Measurements from ENCODE around the gene PRMT3. TPM values are rescaled to one million over a fixed set of nuclear protein-coding genes. Genes with fewer than 3 reads are reported as not detected.

Gene PRMT3
- total RNA-seq, 1 experiment from 2014 or later, result 23.6 TPM

- Histone ChIP-seq H4K20me1 (ENCODE audit: insufficient read depth) (no peaks in the 10 kb centered on the region), H3K4me2 (no peak overlapping the region), H3K27ac (no peak overlapping the region), H3K79me2 (ENCODE audit: low read depth) (no peaks in the 10 kb centered on the region), H3K27me3 (ENCODE audit: insufficient read depth, low read depth) (no peaks in the 10 kb centered on the region), H3K9me3 (ENCODE audit: insufficient read depth, low read depth) (no peaks in the 10 kb centered on the region), H3K4me3 (no peak overlapping the region), H3K36me3 (ENCODE audit: low read depth) (peaks cover 14% of the 10 kb centered on the region; the same call in 1 of the 2 replicates), H3K9me2 (ENCODE audit: insufficient read depth) (no peaks in the 10 kb centered on the region), H3F3A (ENCODE audit: insufficient read depth, low read depth) (no peaks in the 10 kb centered on the region), H2AFZ (no peak overlapping the region), H3K4me1 (replicated peaks; ENCODE audit: insufficient read depth) (no peaks in the 10 kb centered on the region)
- TF ChIP-seq CTCF (conservative IDR thresholded peaks at IDR 0.05), result no peak
- TF ChIP-seq EZH2 (IDR thresholded peaks at IDR 0.05; ENCODE audit: low read depth), result no peak
- intact Hi-C loops (cut with micrococcal nuclease; ENCODE audit: unreplicated experiment), result no loop called here
- no TSS peak for BruUV-seq (replicated peaks)
- DNase-seq, result no peak
- POLR2A ChIA-PET (ENCODE audit: unreplicated experiment), result no interaction called here
- CTCF ChIA-PET, result interaction anchor here (0.6 kb wide), 1 partner anchor 466 kb away, joined by 3 read pairs; no protein-coding TSS in a partner anchor
Observed at GRCh38 chr11:20451568-20451967, 64.1 kb downstream of the PRMT3 start.

DNA sequence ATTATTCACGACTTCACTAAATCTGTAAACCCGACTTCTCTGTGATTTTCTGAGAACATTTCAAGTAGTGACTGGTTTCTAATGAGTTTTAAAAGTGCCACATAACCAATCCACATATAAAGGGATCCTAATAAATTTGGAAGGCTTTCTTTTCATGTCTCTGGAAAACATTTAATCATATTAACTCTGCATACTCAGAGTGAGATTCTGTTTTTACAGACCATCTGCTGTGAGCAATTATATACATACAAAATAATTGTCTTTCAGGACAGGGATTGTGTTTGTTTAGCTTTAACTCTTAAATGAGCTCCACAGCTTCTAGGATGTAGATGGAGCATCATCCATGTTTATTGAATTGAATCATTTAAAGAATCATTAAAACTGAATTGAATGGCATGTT is 65.1 kb downstream of the PRMT3 start:
- Histone ChIP-seq H4K20me1 (ENCODE audit: insufficient read depth) (no peaks in the 10 kb centered on the region), H3K9me3 (ENCODE audit: insufficient read depth, low read depth) (no peaks in the 10 kb centered on the region), H3K4me3 (no peak overlapping the region), H3K79me2 (ENCODE audit: low read depth) (no peaks in the 10 kb centered on the region), H3K27ac (no peak overlapping the region), H3K9me2 (ENCODE audit: insufficient read depth) (no peaks in the 10 kb centered on the region), H2AFZ (no peak overlapping the region), H3F3A (ENCODE audit: insufficient read depth, low read depth) (no peaks in the 10 kb centered on the region), H3K4me2 (no peak overlapping the region), H3K4me1 (replicated peaks; ENCODE audit: insufficient read depth) (no peaks in the 10 kb centered on the region), H3K27me3 (ENCODE audit: insufficient read depth, low read depth) (no peaks in the 10 kb centered on the region), H3K36me3 (ENCODE audit: low read depth) (peaks cover 14% of the 10 kb centered on the region; the same call in 1 of the 2 replicates)
- POLR2A ChIA-PET (ENCODE audit: unreplicated experiment), result no interaction called here
- no peak for DNase-seq
- CTCF ChIA-PET, result no interaction called here
- no TSS peak for BruUV-seq (replicated peaks)
- intact Hi-C loops (cut with micrococcal nuclease; ENCODE audit: unreplicated experiment), result no loop called here
- TF ChIP-seq CTCF (conservative IDR thresholded peaks at IDR 0.05) (no peak), EZH2 (IDR thresholded peaks at IDR 0.05; ENCODE audit: low read depth) (no peak)

- DNase-seq, result no peak
- Histone ChIP-seq H3K4me1 (replicated peaks; ENCODE audit: insufficient read depth) (no peaks in the 10 kb centered on the region), H3K27ac (no peak overlapping the region), H3K9me2 (ENCODE audit: insufficient read depth) (no peaks in the 10 kb centered on the region), H3K4me2 (no peak overlapping the region), H3K79me2 (ENCODE audit: low read depth) (no peaks in the 10 kb centered on the region), H3K4me3 (no peak overlapping the region), H2AFZ (no peak overlapping the region), H3K27me3 (ENCODE audit: insufficient read depth, low read depth) (no peaks in the 10 kb centered on the region), H3K9me3 (ENCODE audit: insufficient read depth, low read depth) (no peaks in the 10 kb centered on the region), H3K36me3 (ENCODE audit: low read depth) (peaks cover 14% of the 10 kb centered on the region; the same call in 1 of the 2 replicates), H4K20me1 (ENCODE audit: insufficient read depth) (no peaks in the 10 kb centered on the region), H3F3A (ENCODE audit: insufficient read depth, low read depth) (no peaks in the 10 kb centered on the region)
- CTCF ChIA-PET, result no interaction called here
- TF ChIP-seq CTCF (conservative IDR thresholded peaks at IDR 0.05) (no peak), EZH2 (IDR thresholded peaks at IDR 0.05; ENCODE audit: low read depth) (no peak)
- intact Hi-C loops (cut with micrococcal nuclease; ENCODE audit: unreplicated experiment), result no loop called here
- POLR2A ChIA-PET (ENCODE audit: unreplicated experiment), result no interaction called here
- BruUV-seq (replicated peaks), result no TSS peak
Observed at GRCh38 chr11:20453657-20454316, 66.3 kb downstream of the PRMT3 start.

Measured in PC-9 (cell line).